T47D (cell line): ENCODE measurements around the gene VCAM1.
"Not testable (repeated sequence)": the region's sequence is repeated elsewhere in the genome, so short reads cannot be mapped to it uniquely, and the experiment has no call there.

Experiments used
- DNase-seq, 2 experiments: peaks; one replicate each; pipeline versions ENCODE4 v3.0.0 to v3.0.0-alpha.2; 2011 to 2012; ENCODE audit warnings: low read depth in 1 of 2, low spot score in 1 of 2
- JUND ChIP-seq: IDR thresholded peaks from 2 replicates; pipeline ENCODE4 v1.6.1; 2012; ENCODE audit warnings: low read depth
- in situ Hi-C: cut with HindIII; loops from 2 replicates; pipeline ENCODE4 v1.10.0; 2016; ENCODE audit warnings: low sequenced_read_pairs, low pct_unique_long_range_greater_than_20kb

VCAM1 gene

DNA sequence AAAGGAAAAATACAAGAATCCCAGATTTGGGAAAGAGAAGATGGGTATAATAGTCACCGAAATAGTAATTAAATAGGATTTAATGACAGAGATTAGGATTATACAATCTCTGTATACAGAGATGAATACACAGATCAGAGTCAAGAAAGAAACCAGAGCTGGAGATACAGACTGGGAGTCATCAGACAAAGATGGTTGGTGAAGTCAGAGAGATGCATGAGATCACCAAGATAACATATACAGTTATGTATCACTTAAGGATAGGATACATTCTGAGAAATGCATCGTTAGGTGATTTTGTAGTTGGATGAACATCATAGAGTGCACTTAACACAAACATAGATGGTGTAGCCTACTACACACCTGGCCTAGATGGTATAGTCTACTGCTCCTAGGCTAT, 49.8 kb downstream of the VCAM1 start:
- DNase-seq: no peak
- in situ Hi-C loops: no loop called here
- no peak for TF ChIP-seq JUND

DNA sequence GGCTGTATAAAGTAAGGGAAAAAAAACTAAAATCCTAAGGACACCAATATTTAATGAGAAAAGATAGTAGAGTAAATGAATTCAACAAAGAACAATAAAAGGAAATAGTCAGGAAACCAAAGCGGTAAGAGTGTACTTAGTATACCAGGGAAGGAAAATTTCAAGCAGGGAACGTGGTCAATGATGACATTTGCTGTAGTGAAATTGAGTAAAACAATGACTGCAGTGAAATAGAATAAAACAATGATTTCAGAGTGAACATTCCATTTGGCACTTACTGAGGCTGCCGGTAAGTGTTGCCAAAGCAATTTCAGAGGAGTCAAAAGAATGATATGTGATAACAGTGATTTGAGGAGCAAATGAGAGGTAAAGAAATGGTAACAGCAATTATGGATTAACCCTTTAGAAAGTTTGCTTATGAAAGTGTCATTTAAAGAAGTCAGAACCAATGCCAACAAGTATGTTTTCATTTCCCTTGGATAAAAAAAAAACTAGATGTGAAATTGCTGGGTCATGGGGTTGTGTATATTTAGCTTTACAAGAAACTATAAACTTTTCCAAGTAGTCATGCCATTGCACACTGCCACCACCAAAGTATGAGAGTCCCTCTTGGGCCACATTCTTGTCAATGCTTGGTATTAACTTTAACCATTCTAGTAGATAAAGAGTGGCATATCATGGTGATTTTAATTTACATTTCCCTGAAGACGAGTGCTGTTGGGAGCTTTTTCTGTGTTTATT, 50.5 kb downstream of the VCAM1 start:
- no peak for TF ChIP-seq JUND
- DNase-seq: no peak
- in situ Hi-C loops: no loop called here

DNA sequence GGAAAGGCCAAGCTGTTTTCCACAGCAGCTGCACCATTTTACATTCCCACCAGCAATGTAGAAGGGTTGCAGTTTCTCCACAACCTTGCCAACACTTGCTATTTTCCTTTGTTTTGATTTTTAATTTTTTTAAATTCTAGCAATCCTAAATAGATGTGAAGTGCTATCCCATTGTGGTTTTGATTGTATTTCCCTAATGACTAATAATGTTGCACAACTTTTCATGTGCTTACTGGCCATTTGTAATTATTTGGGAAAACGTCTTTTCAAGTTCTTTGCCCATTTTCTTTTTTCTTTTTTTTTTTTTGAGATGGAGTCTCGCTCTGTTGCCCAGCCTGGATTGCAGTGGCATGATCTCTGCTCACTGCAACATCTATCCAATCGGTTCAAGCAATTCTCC, 53.9 kb downstream of the VCAM1 start:
- TF ChIP-seq JUND: no peak
- in situ Hi-C loops: no loop called here
- no peak for DNase-seq

DNA sequence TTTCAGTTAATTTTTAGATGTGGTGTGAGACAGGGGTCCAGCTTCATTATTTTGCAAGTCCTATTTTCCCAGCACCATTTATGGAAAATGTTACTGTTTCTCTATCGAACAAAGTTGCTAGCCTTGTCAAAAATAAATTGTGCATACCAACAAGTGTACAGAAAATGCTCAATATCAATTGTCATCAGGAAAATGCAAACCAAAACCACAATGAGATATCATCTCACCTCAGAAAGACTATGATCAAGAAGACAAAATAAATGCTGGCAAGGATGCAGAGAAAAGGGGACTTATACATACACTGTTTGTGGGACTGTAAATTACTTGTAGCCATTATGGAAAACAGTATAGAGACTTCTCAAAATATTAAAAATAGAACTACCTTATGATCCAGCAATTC, 54.8 kb downstream of the VCAM1 start:
- TF ChIP-seq JUND: no peak
- in situ Hi-C loops: no loop called here
- no peak for DNase-seq

DNA sequence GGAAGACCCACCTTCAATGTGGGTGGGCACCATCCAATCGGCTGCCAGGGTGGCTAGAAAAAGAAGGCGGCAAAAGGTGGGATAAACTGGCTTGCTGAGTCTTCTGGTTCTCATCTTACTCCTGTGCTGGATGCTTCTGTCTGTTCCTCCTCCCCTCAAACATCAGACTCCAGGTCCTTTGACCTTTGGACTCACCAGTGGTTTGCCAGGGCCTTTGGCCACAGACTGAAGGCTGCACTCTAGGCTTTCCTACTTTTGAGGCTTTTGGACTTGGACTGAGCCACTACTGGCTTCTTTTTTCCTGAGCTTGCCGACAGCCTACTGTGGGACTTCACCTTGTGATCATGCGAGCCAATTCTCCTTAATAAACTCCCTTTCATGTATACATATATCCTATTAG, 55.9 kb downstream of the VCAM1 start:
- DNase-seq: no peak
- in situ Hi-C loops: no loop called here

DNA sequence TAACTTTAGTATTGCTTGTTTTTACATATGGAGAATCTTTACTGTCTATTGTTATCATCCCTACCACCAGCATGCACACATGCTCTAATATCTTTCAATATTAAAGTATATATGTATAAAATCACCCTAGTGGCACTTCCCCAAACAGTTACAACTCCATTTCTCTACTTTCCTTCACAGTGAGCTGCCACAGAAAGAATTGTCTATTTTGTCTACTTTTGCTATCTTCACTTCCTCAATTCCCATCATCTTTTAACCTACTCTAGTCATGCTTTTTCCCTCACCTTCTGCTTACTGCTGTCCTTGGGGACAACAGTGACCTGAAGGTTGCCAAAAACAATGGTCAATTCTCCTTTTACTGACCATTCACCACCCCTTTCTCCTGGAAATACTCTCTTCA, 59.2 kb downstream of the VCAM1 start:
- TF ChIP-seq JUND: no peak
- in situ Hi-C loops: no loop called here
- DNase-seq: no peak

More for the DNA sequence above, 55.9 kb downstream of the VCAM1 start:
- no peak for TF ChIP-seq JUND

DNA sequence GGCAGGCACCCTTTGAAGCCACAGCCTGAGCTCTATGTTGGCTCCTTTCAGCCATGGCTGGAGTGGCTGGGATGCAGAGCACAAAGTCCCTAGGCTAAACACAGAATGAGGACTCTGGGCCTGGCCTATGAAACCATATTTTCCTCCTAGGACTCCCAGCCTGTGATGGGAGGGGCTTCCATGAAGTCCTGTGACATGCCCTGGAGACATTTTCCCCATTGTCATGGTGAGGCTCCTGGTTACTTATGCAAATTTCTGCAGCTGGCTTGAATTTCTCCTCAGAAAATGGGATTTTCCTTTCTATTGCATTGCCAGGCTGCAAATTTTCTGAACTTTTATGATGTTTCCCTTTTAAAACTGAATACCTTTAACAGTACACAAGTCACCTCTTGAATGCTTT, 61.3 kb downstream of the VCAM1 start:
- no peak for TF ChIP-seq JUND
- in situ Hi-C loops: no loop called here
- DNase-seq: no peak

DNA sequence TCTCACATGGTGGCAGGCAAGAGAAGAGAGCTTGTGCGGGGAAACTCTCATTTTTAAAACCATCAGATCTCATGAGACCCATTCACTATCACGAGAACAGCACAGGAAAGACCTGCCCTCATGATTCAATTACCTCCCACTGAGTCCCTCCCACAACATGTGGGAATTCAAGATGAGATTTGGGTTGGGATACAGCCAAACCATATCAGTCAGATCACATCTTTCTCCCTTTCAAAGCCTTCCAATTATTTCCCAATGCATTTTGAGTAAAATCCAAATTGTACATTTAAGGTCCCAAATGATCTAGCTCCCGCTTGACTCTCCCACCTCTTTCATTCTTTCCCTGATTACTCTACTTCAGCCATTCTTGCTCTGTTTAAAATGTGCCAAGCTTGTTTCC, 62.2 kb downstream of the VCAM1 start:
- in situ Hi-C loops, DNase-seq: not testable (repeated sequence)

DNA sequence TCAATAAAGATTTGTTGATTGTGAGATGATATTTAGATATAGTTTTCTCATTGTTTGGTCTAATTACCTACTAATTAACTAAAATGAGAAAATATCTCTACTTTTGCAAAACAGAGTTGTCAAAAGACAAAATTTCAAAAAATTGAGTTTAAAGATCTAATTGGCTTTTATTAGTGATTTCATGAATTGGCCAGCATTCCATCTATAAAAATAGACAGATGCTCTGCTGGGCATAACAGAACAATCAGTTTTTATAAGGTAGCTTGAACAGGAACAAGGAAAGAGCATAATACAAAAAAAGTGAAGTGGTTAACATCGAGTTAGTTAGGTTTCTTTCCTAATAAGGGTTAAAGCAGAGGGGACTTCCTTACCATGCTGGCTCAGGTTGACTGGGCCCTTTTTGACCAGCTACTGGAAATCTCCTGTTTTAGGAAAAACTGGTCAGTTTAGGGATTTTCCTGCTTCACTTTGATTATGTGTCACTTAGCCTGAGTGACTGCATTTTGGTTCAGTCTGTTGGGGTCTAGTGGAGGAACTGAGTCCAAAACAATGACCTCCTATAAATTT, 63.0 kb downstream of the VCAM1 start:
- DNase-seq: no peak
- in situ Hi-C loops: no loop called here
- no peak for TF ChIP-seq JUND

DNA sequence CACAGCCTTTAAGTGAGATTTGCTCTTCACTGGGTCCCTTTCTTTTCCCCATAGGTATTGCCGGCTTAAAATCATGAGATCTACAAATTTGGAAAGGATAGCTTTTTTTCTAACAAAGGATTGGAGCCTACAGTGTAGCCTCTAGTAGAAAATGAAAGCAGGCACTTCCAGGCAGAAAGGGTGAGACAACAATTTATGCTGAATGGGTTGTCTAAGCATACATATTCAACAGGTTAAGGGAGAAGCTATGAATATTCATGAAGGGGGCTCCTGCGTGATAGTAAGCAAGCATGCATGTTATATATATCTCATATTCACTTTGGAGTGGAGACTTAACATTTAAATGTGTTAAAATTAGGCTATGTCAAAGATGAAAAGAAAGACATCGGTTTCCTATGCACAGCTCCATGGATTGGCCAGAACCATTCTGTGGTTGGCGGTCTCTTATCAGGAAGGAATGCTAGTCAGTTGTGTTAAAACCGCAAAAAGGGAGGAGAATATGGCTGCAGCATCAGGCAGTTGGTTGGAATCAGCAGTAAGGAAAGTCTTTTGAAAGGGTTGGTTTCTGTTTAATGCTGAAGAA, 66.0 kb downstream of the VCAM1 start:
- TF ChIP-seq JUND: no peak

DNA sequence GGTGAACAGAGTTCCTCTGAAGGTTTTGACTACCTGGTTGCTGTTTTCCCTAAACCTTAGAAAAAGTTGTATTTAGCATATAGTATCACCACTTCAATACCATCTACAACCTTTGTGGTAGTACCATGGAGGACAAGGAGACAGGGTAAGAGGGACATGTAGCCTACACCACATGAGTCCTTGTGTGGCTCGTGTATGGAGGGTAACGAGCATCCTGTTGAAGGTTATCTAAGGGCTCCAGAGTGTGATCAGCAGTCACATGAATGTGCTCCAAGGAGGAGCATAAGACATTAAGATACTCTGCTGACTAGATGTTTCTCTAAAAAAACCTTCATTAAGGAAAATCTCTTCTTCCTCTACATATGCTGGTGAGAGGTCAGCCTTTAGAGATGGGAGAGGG, 67.3 kb downstream of the VCAM1 start:
- no peak for DNase-seq
- in situ Hi-C loops: no loop called here
- no peak for TF ChIP-seq JUND

More for the DNA sequence above, 66.0 kb downstream of the VCAM1 start:
- in situ Hi-C loops: no loop called here
- DNase-seq: no peak
